GM19455 (cell line): Measurements from ENCODE around the gene NPM1.
"Not testable (repeated sequence)": the region's sequence is repeated elsewhere in the genome, so short reads cannot be mapped to it uniquely, and the experiment has no call there.

Experiments
- ATAC-seq: cut with Tn5 transposase; IDR thresholded peaks from one replicate; pipeline ENCODE4 v1.9.1; 2021; ENCODE audit not compliant: unreplicated experiment

The NPM1 gene, protein sequence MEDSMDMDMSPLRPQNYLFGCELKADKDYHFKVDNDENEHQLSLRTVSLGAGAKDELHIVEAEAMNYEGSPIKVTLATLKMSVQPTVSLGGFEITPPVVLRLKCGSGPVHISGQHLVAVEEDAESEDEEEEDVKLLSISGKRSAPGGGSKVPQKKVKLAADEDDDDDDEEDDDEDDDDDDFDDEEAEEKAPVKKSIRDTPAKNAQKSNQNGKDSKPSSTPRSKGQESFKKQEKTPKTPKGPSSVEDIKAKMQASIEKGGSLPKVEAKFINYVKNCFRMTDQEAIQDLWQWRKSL

DNA sequence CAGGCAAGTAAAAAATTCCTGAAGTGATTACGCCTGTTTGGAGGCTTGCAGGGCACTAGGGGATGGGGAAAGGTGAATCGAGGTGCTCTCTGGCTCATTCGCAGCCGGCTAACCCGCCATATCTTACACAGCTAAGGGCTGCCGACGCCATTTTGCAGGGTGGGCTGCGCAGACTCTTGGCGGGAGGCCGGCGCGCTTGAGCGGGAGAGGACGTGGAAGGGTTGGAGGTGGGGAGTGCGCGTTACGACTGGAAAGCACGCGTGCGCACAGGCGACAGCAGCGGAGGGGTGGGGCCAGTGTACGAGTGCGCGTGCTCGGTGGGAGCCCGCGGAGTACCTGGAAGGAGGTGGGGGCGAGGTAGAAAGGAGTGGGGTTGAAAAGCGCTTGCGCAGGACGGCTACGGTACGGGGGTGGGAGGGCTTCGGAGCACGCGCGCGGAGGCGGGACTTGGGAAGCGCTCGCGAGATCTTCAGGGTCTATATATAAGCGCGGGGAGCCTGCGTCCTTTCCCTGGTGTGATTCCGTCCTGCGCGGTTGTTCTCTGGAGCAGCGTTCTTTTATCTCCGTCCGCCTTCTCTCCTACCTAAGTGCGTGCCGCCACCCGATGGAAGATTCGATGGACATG lies at the start of gene NPM1:
NPM1 (plus strand) TSS at position 505 of the 625 bp plus-strand sequence; CDS start at position 605, 100 bp downstream.
- ATAC-seq = peak; percentile 77

DNA sequence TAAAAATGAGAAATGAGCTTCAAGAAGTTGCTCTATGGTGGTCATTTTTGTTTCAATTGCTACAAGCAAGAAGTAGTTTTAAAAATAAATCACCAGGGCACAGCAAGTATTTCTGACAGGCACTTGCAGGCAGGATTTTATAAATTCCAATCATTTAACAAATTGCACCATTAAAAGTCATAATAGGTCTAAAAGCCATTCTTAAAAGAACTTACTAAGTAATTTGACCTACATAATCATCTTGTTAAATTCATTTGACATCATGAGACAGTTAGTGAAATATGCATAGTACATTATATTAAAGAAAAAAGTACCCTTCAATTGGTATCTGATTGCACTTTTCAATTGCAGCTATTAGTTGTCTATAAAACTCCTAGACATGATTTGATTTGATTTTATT lies 47.6 kb upstream of the NPM1 start:
- ATAC-seq = no peak

DNA sequence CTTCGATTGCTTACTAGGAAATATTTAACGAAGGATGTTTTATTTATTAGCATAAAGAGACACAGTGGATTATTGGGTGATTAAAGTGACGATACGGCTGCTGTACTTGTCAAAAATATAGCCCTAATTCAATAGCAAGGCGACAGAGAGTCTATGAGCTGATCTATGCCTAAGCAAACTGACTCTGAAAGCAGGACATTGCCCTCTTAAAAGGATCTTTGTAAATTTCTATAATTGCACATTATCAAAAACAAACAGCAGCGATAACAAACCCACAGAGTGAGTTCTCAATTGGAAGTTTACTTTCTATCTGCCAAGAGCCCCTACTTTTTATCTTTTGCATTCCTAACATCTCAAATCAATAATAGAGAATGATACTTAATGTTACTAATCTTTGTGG lies 47.2 kb upstream of the NPM1 start:
- ATAC-seq = no peak

DNA sequence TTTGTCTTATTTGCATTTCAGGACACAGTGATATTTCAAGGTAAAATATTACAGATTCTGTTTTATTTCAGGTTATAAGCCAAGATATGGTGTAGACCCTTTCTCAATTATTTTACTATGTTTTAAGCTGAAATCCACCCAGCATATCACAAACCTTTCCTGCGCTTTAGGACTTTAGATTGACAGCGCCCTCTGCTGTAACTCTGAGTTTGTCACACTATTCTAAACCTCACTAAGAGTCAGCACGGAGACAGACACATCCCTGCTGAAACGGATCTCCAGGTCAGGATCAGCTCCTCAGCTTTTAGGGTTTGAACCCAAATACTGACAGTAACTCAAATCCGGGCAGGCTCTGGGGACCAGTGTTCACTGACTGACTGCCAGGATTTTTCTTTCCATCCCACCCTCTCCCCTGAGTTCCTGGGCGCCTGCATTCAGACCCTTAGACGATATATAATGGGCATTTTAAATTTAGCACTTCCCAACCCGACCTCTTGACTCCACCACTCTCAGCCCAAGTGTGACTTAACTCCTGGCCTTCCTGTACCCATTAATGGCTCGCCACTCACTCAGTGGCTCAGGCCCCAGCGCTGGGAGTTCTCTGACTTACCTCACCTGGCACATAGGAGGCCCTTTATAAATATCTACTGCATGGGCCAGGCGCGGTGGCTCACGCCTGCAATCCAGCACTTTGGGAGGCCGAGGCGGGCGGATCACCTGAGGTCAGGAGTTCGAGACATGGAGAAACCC lies 45.1 kb upstream of the NPM1 start:
- no peak for ATAC-seq

DNA sequence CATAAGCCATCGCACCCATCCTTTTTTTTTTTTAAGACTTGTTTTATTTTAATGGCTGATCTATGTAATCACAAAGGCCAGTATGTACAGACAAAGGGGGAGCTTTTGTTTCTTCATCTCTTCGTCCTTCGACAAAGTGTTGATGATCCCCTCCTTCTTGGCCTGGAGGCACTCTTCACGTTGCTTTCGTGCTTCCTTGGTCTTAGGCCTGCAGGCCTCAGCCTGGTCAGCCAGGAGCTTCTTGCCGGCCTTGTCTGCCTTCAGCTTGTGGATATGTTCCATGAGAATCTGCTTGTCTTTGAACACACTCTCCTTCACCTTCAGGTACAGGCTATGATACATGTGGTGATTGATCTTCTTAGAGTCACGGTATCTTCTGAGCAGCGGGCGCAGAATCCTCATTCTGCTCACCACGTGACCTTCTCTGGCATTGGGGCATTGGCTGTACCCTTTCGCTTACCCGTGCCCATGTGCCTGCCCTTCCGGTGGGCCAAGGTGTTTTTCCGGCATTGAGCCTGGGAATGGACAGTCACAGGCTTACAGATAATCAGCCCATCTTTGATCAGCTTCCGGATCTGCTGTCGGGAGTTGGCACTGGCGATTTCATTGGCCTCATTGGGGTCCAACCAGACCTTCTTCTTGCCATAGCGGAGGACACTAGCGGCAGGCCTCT lies 42.6 kb upstream of the NPM1 start:
- no peak for ATAC-seq

DNA sequence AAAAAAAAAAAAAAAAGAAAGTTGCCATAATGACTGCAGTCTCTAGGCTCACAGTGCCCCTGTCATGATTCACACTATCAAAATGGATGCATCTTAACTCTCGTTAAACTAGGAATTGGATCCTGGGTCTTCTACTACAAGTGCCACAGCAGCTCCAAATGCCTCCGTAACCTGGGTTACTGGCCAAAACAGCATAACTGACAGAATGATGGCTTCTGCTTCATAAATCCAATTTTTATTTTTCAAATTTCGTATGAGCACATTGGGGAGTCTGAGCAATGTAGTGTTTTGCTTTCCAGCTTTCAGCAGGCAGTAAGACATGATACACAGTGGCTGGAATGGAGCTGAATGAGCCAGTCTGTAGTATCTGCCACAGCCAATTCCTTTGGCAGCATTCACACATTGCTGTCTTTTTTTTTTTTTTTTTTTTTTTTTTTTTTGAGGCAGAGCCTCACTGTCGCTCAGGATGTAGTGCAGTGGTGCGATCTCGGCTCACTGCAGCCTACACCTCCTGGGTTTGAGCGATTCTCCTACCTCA lies 36.0 kb upstream of the NPM1 start:
- ATAC-seq = no peak

DNA sequence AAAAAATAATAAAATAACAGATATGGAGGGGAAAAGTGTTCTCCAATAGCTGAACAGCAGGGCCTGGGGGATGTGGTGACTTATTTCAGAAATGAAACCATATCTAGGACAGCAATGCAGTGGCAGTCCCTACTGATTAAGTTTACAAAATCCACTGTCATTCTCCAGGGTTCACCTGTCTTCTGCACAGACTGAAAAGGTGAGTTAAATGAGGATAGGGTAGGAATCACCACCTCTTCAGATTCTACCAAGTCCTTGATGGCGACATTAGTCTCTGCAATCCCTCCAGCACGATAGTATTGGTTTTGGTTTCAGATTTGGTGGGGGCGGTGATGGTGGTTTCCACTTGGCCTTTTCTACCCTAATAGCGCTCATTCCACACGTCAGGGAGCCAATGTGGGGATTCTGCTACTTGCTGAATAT lies 32.3 kb upstream of the NPM1 start:
- peak; percentile 97 for ATAC-seq

DNA sequence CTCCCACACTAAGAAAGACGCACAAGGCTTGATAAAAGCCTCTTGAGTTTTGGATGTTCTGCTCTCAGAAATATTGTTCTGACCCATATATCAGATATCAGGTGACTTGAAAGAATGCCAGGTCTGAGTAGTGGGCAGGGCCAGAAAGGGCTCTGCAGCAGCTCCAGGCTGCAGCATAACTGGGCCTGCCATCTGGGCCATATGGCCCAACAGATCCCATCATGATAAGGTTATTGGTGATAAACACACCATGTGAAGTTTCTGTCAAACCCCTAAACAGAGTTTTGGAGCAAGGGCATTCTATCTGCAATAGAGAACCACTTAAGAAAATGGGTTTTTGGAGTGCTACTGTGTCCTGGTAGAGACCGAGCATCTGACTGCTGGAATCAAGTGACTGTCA lies 29.8 kb upstream of the NPM1 start:
- ATAC-seq = no peak

DNA sequence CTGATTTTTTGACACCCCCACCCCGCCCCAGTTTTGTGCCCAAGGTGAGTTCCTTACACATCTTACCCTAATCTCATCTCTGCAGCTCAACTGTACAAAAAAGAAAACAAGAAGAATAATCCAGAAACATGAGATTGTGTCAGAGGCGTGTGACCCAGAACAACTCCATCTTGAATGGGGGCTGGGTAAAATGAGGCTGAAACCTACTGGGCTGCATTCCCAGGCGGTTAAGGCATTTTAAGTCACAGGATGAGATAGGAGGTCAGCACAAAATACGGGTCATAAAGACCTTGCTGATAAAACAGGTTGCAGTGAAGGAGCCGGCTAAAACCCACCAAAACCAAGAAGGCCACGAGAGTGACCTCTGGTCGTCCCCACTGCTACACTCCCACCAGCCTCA lies 26.5 kb upstream of the NPM1 start:
- ATAC-seq = not testable (repeated sequence)

DNA sequence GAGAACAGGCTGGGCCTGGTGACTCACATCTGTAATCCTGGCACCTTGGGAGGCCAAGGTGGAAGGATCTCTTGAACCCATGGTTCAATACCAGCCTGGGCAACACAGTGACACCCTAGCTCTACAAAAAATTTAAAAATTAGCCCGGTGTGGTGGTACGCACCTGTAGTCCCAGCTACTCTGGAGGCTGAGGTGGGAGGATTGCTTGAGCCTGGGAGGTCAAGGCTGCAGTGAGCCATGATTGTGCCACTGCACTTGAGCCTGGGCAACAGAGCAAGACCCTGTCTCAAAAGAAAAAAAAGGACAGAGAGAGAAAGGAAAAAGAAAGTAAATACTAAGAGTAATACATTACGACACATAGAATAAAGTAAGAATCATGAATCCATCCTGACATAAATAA lies 24.4 kb upstream of the NPM1 start:
- ATAC-seq = not testable (repeated sequence)

DNA sequence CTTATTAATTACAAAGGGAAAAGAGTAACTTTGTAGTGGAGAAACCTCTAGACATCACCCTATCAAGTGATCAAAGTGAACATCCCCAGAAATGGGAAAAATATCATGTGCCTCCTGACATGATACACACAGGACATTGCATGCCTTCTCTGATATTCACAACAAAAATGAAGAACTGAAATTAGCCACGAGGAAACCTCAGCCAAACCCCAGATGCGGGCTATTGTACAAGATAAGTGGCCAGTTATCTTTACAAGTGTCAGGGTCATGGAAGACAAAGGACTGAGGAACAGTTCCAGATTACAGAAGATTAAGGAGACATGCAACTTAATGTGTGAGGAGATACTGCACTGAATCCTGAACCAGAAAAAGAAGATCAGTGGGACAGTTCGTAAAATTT lies 23.8 kb upstream of the NPM1 start:
- ATAC-seq = no peak

DNA sequence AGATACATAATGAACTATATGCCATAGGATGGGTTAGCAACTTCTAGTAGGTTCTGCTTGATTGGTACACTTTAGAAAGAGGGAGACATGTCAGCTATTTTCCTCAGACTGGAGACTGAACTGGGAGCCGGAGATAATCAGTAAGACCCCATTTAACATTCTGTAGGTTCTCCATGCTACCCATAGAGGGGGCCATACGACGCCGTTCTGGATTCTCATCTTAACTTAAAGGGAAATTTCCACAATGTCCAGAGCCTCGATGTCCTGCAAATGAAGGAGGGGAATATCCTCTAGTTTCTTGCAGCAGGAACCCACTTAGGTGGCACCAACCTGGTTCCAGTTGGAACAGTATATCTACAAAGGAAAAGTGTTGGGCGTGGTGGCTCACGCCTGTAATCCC lies 22.3 kb upstream of the NPM1 start:
- ATAC-seq = no peak

DNA sequence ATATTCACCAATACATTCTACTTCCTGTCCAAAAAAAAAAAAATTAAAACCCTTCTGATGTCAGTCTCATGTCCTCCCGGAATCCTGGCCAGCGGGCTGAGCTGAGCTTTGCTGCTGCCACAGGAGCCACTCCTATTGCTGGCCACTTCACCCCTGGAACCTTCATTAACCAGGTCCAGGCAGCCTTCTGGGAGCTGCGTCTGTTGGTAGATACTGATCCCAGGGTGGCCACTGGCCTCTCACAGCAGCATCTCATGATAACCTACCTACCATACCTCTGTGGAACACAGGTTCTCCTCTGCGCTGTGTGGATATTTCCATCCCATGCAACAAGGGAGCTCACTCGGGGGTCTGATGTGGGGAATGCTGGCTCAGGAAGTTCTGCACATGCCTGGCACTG lies 21.0 kb upstream of the NPM1 start:
- ATAC-seq = no peak

DNA sequence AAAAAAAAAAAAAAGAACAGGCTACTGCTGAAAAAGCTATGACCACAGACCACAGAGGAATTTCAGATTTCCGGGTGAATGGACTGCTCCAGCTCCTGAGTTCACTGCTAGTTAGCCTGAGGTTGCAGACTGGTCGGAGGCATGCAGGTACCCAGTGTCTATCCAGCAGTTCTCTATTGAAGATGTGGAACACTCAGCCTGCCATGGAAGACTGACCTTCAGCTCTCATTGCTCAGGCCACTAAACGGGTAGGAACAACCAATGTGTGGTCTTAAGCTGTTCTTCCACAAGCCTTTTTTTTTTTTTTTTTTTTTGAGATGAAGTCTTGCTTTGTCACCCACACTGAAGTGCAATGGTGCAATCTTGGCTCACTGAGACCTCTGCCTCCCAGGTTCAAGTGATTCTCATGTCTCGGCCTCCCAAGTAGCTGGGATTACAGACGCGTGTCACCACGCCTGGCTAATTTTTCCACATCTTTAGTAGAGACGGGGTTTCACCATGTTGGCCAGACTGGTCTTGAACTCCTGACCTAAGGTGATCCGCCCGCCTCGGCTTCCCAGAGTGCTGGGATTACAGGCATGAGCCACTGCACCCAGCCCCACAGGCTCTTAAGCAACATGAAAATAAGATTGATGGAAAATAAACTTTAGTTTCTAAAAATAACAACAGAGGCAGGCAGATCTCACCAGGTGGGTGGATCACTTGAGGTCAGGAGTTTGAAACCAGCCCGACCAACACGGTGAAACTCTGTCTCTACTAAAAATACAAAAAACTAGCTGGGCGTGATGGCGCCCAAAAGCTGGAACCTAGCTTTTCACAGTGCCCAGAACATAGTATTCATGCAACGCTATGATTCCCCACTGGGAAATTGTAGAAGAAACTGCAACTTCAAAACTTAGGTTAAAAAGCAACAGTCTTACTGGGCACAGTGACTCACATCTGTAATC lies 20.0 kb upstream of the NPM1 start:
- ATAC-seq = no peak

DNA sequence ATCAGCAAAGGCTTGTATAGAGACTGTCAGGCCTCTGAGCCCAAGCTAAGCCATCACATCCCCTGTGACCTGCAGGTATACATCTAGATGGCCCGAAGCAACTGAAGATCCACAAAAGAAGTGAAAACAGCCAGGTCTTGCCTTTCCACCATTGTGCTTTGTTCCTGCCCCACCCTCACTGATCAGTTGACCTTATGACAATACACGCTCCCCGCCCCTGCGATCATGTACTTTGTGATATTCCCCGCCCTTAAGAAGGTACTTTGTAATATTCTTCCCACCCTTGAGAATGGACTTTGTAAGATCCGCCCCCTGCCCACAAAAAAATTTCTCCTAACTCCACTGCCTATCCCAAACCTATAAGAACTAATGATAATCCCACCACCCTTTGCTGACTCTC lies 18.6 kb upstream of the NPM1 start:
- no peak for ATAC-seq

DNA sequence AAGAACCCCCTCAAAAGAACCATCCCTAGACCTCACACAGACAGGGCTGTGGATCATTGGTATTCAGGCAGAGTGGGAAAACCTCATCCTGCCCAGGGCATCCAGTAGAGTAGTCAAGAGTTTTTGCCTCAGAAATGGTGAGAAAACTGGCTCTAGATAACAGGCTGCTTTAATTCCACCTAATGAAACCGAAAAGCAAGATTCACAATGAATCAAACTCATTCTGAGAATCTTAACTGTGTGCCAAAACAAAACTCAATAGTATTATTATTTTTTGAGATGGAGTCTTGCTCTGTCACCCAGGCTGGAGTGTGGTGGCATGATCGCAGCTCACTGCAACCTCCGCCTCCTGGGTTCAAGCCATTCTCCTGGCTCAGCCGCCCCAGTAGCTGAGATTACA lies 17.8 kb upstream of the NPM1 start:
- ATAC-seq = no peak

DNA sequence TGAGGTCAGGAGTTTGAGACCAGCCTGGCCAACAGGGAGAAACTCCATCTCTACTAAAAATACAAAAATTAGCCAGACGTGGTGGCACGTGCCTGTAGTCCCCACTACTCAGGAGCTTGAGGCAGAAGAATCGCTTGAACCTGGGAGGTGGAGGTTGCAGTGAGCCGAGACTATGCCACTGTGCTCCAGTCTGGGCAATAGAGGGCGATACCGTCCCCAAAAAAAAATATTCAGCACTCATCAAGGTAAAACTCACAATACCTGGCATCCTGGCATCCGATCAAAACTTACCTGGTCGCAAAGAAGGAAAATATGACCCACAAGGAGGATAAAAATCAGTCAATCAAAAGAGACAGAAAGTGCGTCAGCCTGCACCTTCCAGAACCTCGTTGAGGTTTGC lies 16.8 kb upstream of the NPM1 start:
- not testable (repeated sequence) for ATAC-seq

DNA sequence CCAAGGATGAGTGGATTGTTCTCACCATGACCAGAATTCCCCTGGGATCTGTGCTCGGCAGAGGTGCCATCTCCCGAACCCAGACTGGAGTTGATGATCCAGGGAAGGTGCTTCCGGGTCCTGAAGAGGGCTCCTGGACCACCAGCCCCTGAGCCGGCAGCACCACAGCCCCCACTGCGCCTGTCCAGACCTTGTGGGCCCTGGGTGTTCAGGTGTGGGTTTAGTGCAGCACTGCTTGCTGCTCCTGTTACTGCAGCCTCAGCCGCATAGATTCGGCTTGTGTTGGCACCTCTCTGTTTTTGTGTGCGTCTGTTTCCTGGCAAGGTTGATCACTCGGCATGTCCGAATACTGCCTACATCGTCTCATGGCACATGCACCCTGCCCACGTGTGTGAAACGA lies 16.3 kb upstream of the NPM1 start:
- no peak for ATAC-seq

DNA sequence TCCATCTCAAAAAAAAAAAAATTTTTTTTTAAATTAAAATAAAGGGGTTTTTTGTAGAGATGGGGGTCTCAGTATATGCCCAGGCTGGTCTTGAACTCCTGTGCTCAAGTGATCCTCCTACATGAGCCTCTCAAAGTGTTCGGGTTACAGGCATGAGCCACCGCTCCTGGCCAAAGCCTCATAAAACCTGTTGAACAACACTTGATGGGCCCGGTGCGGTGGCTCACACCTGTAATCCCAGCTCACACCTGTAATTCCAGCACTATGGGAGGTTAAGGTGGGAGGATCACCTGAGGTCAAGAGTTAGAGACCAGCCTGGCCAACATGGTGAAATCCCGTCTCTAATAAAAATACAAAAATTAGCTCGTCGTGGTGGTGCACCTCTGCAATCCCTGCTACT lies 7.7 kb upstream of the NPM1 start:
- ATAC-seq = no peak

DNA sequence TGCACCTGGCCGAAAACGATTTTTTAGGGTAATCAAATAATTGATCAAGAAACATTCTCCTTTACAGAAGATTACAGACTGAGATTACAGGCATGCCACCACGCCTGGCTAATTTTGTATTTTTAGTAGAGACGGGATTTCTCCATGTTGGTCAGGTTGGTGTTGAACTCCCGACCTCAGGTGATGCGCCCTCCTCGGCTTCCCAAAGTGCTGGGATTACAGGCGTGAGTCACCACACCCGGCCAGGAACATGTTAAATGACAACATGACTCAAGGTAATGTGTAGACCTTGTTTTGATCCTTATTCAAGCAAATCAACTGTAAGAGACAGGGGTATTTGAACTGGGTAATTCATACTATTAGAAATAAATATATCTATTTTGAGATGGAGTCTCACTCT lies 3.2 kb upstream of the NPM1 start:
- not testable (repeated sequence) for ATAC-seq
